ENCODE data around the gene ZDHHC22.

ZDHHC22 gene

DNA sequence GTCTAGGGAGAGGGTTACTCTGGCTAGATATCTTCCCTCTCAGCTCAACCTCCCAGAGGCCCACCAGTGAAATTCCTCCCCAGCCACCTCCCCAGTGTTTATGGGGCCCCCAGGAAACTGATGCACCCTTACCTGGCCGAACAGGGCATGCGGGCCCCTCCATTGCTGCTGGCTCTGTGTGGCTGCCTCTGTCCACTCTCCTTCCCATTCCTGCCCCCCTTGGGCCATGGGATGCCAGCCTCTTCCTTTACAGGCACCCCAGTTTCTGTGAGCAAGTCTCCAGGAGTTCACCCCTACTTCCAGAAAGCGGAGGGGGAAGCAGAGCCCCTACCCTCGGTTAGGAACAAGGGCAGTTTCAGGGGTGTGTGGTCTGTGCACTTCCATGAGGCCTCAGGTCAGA is 19.4 kb upstream of the ZDHHC22 start:
- TF ChIP-seq REST (IDR thresholded peaks at IDR 0.05; ENCODE audit: insufficient read depth in 1 of 2, low read depth in 2 of 2, low read length in 2 of 2) (no peak), POLR2AphosphoS5 (IDR thresholded peaks at IDR 0.05; ENCODE audit: low read depth, low read length) (no peak), TAF1 (IDR thresholded peaks at IDR 0.05; ENCODE audit: borderline replicate concordance, insufficient read depth, low read length) (no peak), FOXP2 (optimal IDR thresholded peaks at IDR 0.05; ENCODE audit: borderline replicate concordance, extremely low read depth, extremely low read length, insufficient read depth) (no peak), SIN3A (IDR thresholded peaks at IDR 0.05; ENCODE audit: borderline replicate concordance, insufficient read depth, low read length) (no peak)

DNA sequence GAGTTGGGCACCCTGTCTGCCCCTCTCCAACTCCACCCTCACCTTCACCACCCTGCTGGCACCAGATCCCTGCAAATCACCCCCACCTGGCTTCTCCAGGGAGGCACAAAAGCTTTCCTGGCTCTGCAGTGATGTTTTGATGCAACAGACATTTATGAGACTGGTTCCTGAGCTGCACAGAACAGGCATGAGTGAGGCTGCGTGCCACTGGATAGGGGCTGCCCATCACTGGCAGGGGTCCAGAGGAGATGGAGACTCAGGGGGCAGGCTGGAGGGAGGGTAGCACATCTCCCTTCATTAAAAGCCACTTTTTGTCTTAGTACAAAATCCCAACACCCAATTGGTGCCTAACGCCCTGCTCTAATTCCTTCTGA is 17.3 kb upstream of the ZDHHC22 start:
- TF ChIP-seq POLR2AphosphoS5 (IDR thresholded peaks at IDR 0.05; ENCODE audit: low read depth, low read length), result no peak
- TF ChIP-seq REST (IDR thresholded peaks at IDR 0.05; ENCODE audit: insufficient read depth in 1 of 2, low read depth in 2 of 2, low read length in 2 of 2), result no peak
- TF ChIP-seq TAF1 (IDR thresholded peaks at IDR 0.05; ENCODE audit: borderline replicate concordance, insufficient read depth, low read length), result no peak
- no peak for TF ChIP-seq FOXP2 (optimal IDR thresholded peaks at IDR 0.05; ENCODE audit: borderline replicate concordance, extremely low read depth, extremely low read length, insufficient read depth)
- no peak for TF ChIP-seq SIN3A (IDR thresholded peaks at IDR 0.05; ENCODE audit: borderline replicate concordance, insufficient read depth, low read length)

DNA sequence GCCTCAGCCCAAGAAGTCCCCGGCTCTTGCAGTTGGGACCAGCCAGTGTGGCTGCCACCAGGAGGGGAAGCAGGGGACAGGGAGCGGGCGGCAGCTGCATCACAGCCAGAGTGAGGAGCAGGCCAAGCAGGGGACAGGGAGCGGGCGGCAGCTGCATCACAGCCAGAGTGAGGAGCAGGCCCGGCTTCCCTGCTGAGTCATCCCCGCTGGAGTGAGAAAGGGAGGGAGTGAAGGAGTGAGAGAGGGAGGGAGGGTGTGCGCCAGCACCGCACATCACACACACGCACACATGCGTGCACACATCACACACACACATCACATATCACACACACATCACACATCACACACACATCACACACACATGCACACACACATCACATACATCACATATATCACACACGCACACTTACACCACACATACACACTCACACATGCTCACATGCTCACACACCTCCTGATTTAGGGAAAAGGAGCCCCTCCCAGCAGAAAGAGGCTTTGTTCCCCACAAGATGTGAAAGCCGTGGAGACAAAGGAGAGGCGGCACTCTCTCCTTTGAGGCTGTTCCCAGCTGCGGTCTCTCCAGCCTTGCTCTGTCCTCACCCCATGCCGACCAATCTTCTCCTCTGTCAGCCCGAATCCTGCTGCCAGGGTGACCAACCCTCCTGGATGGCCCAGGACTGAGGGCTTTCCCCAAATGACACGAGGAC is 16.7 kb upstream of the ZDHHC22 start:
- TF ChIP-seq TAF1 (IDR thresholded peaks at IDR 0.05; ENCODE audit: borderline replicate concordance, insufficient read depth, low read length), result no peak
- no peak for TF ChIP-seq REST (IDR thresholded peaks at IDR 0.05; ENCODE audit: insufficient read depth in 1 of 2, low read depth in 2 of 2, low read length in 2 of 2)
- TF ChIP-seq SIN3A (IDR thresholded peaks at IDR 0.05; ENCODE audit: borderline replicate concordance, insufficient read depth, low read length), result no peak
- TF ChIP-seq FOXP2 (optimal IDR thresholded peaks at IDR 0.05; ENCODE audit: borderline replicate concordance, extremely low read depth, extremely low read length, insufficient read depth), result no peak
- TF ChIP-seq POLR2AphosphoS5 (IDR thresholded peaks at IDR 0.05; ENCODE audit: low read depth, low read length), result no peak

DNA sequence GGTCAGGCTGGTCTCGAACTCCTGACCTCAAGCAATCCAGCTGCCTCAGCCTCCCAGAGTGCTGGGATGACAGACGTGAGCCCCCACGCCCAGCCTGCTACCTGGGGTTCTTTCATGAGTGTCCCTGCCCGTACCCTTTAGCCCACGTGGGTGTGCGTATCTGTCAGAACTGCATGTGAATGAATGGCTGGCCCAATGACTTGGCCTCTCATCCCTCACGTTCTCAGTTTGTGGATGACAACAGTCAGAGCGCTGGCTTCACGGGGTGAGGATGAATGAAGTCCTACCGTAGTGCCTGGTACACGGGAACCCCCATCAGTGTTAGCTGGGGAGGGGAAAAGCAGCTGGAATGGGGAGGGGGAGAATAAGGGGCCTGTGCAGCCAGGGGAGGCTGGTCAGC is 16.1 kb upstream of the ZDHHC22 start:
- TF ChIP-seq REST (IDR thresholded peaks at IDR 0.05; ENCODE audit: insufficient read depth in 1 of 2, low read depth in 2 of 2, low read length in 2 of 2) (no peak), POLR2AphosphoS5 (IDR thresholded peaks at IDR 0.05; ENCODE audit: low read depth, low read length) (no peak), SIN3A (IDR thresholded peaks at IDR 0.05; ENCODE audit: borderline replicate concordance, insufficient read depth, low read length) (no peak), FOXP2 (optimal IDR thresholded peaks at IDR 0.05; ENCODE audit: borderline replicate concordance, extremely low read depth, extremely low read length, insufficient read depth) (no peak), TAF1 (IDR thresholded peaks at IDR 0.05; ENCODE audit: borderline replicate concordance, insufficient read depth, low read length) (no peak)

All from PFSK-1 (cell line).